ENCODE data around the gene GLT8D2.
A peak's percentile ranks its signal among the peaks of the same experiment; 100 is the strongest.

The GLT8D2 gene

DNA sequence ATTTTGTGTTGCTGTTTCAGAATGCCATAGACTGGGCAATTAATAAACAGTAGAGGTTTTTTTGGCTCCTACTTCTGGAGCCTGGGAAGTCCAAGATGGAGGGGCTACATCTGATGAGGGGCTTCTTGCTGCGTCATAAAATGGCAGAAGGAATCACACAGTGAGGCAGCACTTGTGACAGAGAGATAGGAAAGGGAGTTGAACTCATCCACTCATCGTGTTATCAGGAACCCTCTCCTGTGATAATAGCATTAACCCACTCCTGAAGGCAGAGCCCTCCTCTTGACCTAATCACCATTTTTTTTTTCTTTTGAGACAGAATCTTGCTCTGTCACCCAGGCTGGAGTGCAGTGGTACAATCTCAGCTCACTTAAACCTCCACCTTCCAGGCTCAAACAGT lies 74.6 kb downstream of the GLT8D2 start:
- in situ Hi-C loops (cut with MboI; ENCODE audit: low pct_unique_long_range_greater_than_20kb, low sequenced_read_pairs, unreplicated experiment), result no loop called here
- DNase-seq (ENCODE audit: low spot score), result no peak
- TF ChIP-seq, protein P1, sequence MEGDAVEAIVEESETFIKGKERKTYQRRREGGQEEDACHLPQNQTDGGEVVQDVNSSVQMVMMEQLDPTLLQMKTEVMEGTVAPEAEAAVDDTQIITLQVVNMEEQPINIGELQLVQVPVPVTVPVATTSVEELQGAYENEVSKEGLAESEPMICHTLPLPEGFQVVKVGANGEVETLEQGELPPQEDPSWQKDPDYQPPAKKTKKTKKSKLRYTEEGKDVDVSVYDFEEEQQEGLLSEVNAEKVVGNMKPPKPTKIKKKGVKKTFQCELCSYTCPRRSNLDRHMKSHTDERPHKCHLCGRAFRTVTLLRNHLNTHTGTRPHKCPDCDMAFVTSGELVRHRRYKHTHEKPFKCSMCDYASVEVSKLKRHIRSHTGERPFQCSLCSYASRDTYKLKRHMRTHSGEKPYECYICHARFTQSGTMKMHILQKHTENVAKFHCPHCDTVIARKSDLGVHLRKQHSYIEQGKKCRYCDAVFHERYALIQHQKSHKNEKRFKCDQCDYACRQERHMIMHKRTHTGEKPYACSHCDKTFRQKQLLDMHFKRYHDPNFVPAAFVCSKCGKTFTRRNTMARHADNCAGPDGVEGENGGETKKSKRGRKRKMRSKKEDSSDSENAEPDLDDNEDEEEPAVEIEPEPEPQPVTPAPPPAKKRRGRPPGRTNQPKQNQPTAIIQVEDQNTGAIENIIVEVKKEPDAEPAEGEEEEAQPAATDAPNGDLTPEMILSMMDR (IDR thresholded peaks at IDR 0.05; ENCODE audit: extremely low read depth, insufficient read depth, missing control alignments), result no peak

DNA sequence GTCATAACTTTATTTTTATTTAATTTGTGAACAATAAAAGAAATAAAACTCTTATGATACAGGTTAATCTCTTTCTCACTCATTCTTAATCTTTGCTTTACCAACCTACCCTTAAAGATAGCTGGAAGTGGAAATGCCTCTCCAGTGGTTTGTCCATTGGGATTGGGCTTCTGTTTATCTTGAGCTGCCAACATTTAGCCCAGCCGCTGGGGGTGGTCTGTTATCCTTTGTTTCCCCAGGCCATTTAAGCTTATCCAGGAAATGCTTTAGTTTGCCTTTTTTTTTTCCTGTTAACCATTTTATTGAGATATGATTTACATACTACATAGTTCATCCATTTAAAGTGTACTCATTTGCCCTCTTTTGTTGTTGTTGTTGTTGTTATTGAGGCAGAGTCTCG lies 76.1 kb downstream of the GLT8D2 start:
- DNase-seq (ENCODE audit: low spot score), result no peak
- TF ChIP-seq, protein P1 (IDR thresholded peaks at IDR 0.05; ENCODE audit: extremely low read depth, insufficient read depth, missing control alignments), result no peak
- in situ Hi-C loops (cut with MboI; ENCODE audit: low pct_unique_long_range_greater_than_20kb, low sequenced_read_pairs, unreplicated experiment), result no loop called here

DNA sequence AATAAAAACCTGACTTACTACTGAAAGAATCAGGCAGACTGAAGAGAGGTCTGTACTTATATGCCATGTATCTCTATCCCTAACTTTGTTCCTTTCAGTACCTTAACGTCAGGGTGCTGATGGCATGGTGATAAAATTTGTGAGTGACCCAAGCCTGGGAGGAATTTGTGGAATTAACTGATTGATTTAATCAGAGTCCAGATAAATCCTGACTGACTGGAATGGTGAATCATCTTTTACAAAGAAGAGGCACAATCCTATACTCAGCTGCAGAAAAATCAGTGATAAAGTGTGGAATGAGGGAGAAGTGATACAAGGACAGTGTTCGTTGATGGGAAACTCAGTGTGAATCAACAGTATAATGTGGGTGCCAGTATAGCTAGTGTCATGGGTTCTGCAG lies 80.6 kb downstream of the GLT8D2 start:
- TF ChIP-seq, protein P1 (IDR thresholded peaks at IDR 0.05; ENCODE audit: extremely low read depth, insufficient read depth, missing control alignments), result no peak
- in situ Hi-C loops (cut with MboI; ENCODE audit: low pct_unique_long_range_greater_than_20kb, low sequenced_read_pairs, unreplicated experiment), result no loop called here
- DNase-seq (ENCODE audit: low spot score), result no peak

DNA sequence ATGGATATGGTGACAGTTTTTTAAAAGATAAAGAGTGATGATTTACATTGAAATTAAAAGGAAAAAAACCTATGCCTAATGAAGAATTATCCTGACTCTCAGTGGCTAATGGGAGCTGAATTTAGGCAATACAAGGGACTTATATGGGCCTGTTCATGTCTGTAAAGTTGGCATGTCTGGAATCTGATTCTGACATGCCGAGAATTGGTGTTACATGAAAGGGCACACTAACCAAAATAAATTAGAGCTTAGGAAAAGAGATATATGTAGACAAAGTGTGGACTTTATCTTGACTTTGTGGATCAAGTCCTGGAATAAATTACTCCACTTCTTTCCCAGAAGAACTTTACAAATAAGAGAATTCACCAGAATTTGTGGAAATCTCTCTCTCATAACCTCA lies 83.3 kb downstream of the GLT8D2 start:
- TF ChIP-seq, protein P1 (IDR thresholded peaks at IDR 0.05; ENCODE audit: extremely low read depth, insufficient read depth, missing control alignments), result no peak
- in situ Hi-C loops (cut with MboI; ENCODE audit: low pct_unique_long_range_greater_than_20kb, low sequenced_read_pairs, unreplicated experiment), result no loop called here
- no peak for DNase-seq (ENCODE audit: low spot score)

DNA sequence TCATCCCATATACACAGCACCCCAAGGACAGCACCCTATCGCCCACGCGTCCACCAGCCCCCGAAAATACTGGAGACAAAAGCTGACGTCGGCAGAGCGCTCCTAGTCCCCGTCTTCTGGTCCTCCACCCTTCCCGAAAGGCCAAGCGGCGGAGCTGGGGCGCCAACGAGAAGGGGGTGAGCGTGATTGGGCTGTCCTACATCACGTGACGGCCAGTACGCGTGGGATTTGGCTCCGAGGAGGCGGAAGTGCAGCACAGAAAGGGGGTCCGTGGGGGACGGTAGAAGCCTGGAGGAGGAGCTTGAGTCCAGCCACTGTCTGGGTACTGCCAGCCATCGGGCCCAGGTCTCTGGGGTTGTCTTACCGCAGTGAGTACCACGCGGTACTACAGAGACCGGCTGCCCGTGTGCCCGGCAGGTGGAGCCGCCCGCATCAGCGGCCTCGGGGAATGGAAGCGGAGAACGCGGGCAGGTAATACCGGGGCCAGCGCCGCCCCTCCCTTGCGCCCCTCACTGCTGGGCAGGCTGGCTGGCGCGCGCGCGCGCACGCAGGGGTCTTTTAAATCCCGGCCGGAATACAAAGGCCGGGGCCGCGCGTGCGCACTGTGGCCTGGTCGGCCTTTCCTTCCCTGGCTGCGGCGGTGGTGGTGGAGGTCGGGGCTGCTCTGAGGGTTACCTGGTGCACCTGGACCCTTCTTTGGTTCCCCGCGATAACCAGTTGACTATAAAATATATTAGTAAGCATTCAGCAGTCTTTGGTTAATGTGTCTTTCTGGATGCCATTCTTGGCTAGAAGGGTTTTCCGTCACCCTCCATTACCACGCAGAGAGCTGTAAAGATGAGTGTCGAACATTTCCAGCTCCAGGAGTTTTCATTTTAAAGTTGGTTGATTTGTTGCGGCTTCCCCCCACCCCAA lies 84.1 kb downstream of the GLT8D2 start, which contains the start of gene TDG:
Gene TDG (plus strand): TSS at position 283 of the 915 bp plus-strand sequence. CDS start 166 bp downstream, at position 449.
- peak; percentile 94 for DNase-seq (ENCODE audit: low spot score)
- TF ChIP-seq, protein P1 (IDR thresholded peaks at IDR 0.05; ENCODE audit: extremely low read depth, insufficient read depth, missing control alignments), result no peak
- in situ Hi-C loops (cut with MboI; ENCODE audit: low pct_unique_long_range_greater_than_20kb, low sequenced_read_pairs, unreplicated experiment), result no loop called here

DNA sequence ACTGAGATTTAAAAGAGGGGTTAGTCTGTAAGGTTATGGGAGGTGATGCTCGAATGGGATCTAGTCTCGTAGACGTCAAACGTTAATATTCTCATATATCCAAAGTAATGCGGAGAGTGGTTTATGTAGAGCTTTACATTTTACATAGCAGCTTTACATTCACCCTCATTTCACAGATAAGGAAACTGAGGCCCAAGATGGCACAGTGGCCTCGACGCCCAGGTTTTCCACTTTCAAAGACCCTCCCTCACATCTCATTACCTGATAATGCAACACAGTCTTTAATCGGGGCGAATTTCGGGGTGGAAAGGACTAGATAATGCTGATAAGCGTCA lies 84.8 kb downstream of the GLT8D2 start:
- TF ChIP-seq, protein P1 (IDR thresholded peaks at IDR 0.05; ENCODE audit: extremely low read depth, insufficient read depth, missing control alignments), result no peak
- in situ Hi-C loops (cut with MboI; ENCODE audit: low pct_unique_long_range_greater_than_20kb, low sequenced_read_pairs, unreplicated experiment), result no loop called here
- DNase-seq (ENCODE audit: low spot score), result no peak

All from GM13977 (cell line).